ENCODE data around the gene SMARCC2.

- no peak for TF ChIP-seq BRD4 (CRISPR knock-in tag; IDR thresholded peaks at IDR 0.05)
- TF ChIP-seq ZBTB10 (CRISPR knock-in tag; IDR thresholded peaks at IDR 0.05; ENCODE audit: borderline replicate concordance), result no peak
These were observed 69.0 kb downstream of the SMARCC2 start for GRCh38 chr12:56120158-56120846.
